ENCODE results near the gene NLGN1. TPM values are rescaled to one million over a fixed set of nuclear protein-coding genes. Genes with fewer than 3 reads are reported as not detected.

NLGN1 gene
- total RNA-seq, 1 donor from 2014 or later: 34.8 TPM

DNA sequence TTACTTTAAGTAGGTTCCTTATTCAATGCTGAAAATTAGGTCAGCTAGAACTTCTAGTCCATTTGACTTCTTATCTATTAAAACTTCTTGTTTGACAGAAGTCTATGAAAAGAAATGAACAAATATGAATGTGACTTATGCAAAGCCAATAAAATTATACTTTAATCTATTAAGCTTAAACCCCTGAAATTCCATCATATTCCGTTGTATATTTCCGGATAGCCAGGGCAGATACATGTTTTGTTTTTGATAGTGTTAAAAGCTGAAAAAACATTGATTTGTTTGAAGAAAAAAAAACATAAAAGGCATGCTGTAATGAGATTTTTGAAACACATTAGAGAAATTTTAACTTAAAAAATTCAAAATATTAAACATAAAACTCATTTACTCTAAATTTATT is 794.4 kb downstream of the NLGN1 start:
- no peak overlapping the region for H3K4me2 ChIP-seq
- no peak overlapping the region for H3K9ac ChIP-seq
- Mint-ChIP-seq H3K9me3 (no peaks in the 10 kb centered on the region), H3K4me3 (no peak overlapping the region), H3K4me1 (peaks cover 13% of the 10 kb centered on the region), H3K36me3 (no peaks in the 10 kb centered on the region), H3K27ac (no peak overlapping the region), H3K27me3 (ENCODE audit: insufficient read depth, low read depth) (no peaks in the 10 kb centered on the region)
- H3K36me3 ChIP-seq: no peaks in the 10 kb centered on the region
- H3K79me2 ChIP-seq (ENCODE audit: low read depth): no peaks in the 10 kb centered on the region
- no peaks in the 10 kb centered on the region for H3F3A ChIP-seq (ENCODE audit: low read depth)
- H4K20me1 ChIP-seq (ENCODE audit: low read depth): no peaks in the 10 kb centered on the region
- no peaks in the 10 kb centered on the region for H3K9me3 ChIP-seq (ENCODE audit: low read depth)
- H2AFZ ChIP-seq (replicated peaks): no peak overlapping the region
- TF ChIP-seq EZH2phosphoT487 (IDR thresholded peaks at IDR 0.05) (no peak), EZH2 (IDR thresholded peaks at IDR 0.05) (no peak)
- TF ChIP-seq, protein P1, sequence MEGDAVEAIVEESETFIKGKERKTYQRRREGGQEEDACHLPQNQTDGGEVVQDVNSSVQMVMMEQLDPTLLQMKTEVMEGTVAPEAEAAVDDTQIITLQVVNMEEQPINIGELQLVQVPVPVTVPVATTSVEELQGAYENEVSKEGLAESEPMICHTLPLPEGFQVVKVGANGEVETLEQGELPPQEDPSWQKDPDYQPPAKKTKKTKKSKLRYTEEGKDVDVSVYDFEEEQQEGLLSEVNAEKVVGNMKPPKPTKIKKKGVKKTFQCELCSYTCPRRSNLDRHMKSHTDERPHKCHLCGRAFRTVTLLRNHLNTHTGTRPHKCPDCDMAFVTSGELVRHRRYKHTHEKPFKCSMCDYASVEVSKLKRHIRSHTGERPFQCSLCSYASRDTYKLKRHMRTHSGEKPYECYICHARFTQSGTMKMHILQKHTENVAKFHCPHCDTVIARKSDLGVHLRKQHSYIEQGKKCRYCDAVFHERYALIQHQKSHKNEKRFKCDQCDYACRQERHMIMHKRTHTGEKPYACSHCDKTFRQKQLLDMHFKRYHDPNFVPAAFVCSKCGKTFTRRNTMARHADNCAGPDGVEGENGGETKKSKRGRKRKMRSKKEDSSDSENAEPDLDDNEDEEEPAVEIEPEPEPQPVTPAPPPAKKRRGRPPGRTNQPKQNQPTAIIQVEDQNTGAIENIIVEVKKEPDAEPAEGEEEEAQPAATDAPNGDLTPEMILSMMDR (IDR thresholded peaks at IDR 0.05): no peak
- H3K4me3 ChIP-seq: no peak overlapping the region
- peaks cover 6% of the 10 kb centered on the region for H3K4me1 ChIP-seq
- no peak overlapping the region for H3K27ac ChIP-seq
- H3K27me3 ChIP-seq: no peaks in the 10 kb centered on the region
- DNase-seq (ENCODE audit: low spot score): no peak

DNA sequence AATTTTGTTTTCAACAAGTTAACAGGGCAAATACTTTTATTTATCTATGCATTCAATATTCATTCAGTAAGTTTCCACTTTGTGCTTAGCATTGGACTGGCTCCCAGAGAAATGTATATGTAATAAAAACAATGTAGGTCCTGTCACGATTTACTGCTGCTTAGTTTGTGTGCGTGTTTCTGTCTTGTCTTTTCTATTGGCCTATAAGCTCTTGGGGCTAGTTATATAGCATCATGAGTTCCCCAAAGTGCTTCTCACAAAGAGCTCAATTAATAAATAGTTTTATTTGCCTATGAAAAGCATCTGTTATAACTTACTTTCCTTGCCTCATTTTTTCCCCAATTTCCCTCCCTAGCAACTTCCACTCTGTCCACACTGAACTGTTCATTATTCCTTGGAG is 794.9 kb downstream of the NLGN1 start:
- H3F3A ChIP-seq (ENCODE audit: low read depth): no peaks in the 10 kb centered on the region
- no peak overlapping the region for H3K4me3 ChIP-seq
- Mint-ChIP-seq H3K4me1 (peaks cover 13% of the 10 kb centered on the region), H3K27ac (no peak overlapping the region), H3K27me3 (ENCODE audit: insufficient read depth, low read depth) (no peaks in the 10 kb centered on the region), H3K9me3 (no peaks in the 10 kb centered on the region), H3K36me3 (no peaks in the 10 kb centered on the region), H3K4me3 (no peak overlapping the region)
- H3K79me2 ChIP-seq (ENCODE audit: low read depth): no peaks in the 10 kb centered on the region
- no peak for DNase-seq (ENCODE audit: low spot score)
- no peaks in the 10 kb centered on the region for H3K36me3 ChIP-seq
- no peak overlapping the region for H3K4me2 ChIP-seq
- no peaks in the 10 kb centered on the region for H4K20me1 ChIP-seq (ENCODE audit: low read depth)
- TF ChIP-seq, protein P1 (IDR thresholded peaks at IDR 0.05): no peak
- no peak for TF ChIP-seq EZH2 (IDR thresholded peaks at IDR 0.05)
- no peak for TF ChIP-seq EZH2phosphoT487 (IDR thresholded peaks at IDR 0.05)
- no peak overlapping the region for H3K27ac ChIP-seq
- no peaks in the 10 kb centered on the region for H3K9me3 ChIP-seq (ENCODE audit: low read depth)
- H3K4me1 ChIP-seq: peaks cover 6% of the 10 kb centered on the region
- H3K27me3 ChIP-seq: no peaks in the 10 kb centered on the region
- no peak overlapping the region for H2AFZ ChIP-seq (replicated peaks)
- H3K9ac ChIP-seq: no peak overlapping the region

DNA sequence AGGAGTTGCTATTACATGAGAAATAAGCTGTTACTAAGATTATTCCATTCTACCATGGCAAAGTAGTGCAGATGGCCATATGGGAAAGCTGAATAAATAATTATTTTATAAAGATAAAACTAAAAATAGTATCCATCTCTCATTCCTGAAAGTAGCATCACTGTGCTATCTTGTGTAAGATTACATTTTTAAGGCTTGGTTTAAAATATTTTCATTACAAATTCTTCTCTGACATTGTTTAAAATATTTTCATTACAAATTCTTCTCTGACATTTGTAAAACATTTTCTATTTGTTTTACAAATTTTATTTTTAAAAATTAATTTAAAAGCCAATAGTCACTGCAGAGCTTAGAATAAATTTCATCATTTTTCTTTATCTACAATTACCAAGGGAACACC is 796.1 kb downstream of the NLGN1 start:
- Histone ChIP-seq H3K27me3 (no peaks in the 10 kb centered on the region), H3K9me3 (ENCODE audit: low read depth) (no peaks in the 10 kb centered on the region), H3K79me2 (ENCODE audit: low read depth) (no peaks in the 10 kb centered on the region), H3K4me2 (no peak overlapping the region), H3K4me1 (peaks cover 6% of the 10 kb centered on the region), H3K4me3 (no peak overlapping the region), H4K20me1 (ENCODE audit: low read depth) (no peaks in the 10 kb centered on the region), H2AFZ (replicated peaks) (no peak overlapping the region), H3K9ac (no peak overlapping the region), H3K27ac (no peak overlapping the region), H3K36me3 (no peaks in the 10 kb centered on the region), H3F3A (ENCODE audit: low read depth) (no peaks in the 10 kb centered on the region)
- no peak overlapping the region for H3K4me3 Mint-ChIP-seq
- H3K36me3 Mint-ChIP-seq: no peaks in the 10 kb centered on the region
- H3K27ac Mint-ChIP-seq: no peak overlapping the region
- H3K9me3 Mint-ChIP-seq: no peaks in the 10 kb centered on the region
- TF ChIP-seq EZH2phosphoT487 (IDR thresholded peaks at IDR 0.05) (no peak), EZH2 (IDR thresholded peaks at IDR 0.05) (no peak)
- TF ChIP-seq, protein P1 (IDR thresholded peaks at IDR 0.05): no peak
- no peaks in the 10 kb centered on the region for H3K27me3 Mint-ChIP-seq (ENCODE audit: insufficient read depth, low read depth)
- H3K4me1 Mint-ChIP-seq: peaks cover 13% of the 10 kb centered on the region
- no peak for DNase-seq (ENCODE audit: low spot score)
